K562 (cell line): ENCODE measurements around the gene COL13A1. TPM values are rescaled to one million over a fixed set of nuclear protein-coding genes. Genes with fewer than 3 reads are reported as not detected.

Experiments used
- ATAC-seq: fragments of 200-7000 bp; cut with Tn5 transposase; 3 replicates; pipeline ENCODE4 v1.9.1; 2020; ENCODE audit warnings: moderate library complexity
- BruUV-seq: library from RNA; stranded (reverse); fragments of 400-500 nt; replicated peaks from 2 replicates; lab custom pipeline; 2021; lab: Mats Ljungman, UMichigan
- CTCF ChIA-PET: fragments of 300-600 bp; formaldehyde crosslinking; extraction: SDS; loops from one replicate; lab custom pipeline; 2021; ENCODE audit warnings: low intra/inter-chr PET ratio; lab: Yijun Ruan, JAX
- POLR2A ChIA-PET: fragments of 300-600, 350-650 bp; sonication (Branson Sonifier 250); formaldehyde crosslinking; extraction: SDS; loops from one replicate; lab custom pipeline; 2021; ENCODE audit warnings: antibody characterized with exemption, inconsistent platforms; lab: Yijun Ruan, JAX
- DNase-seq, 4 experiments: peaks; one replicate each; pipeline versions ENCODE4 v3.0.0 to v3.0.0-alpha.2; 2011 to 2018; ENCODE audit warnings: low spot score in 3 of 4, mixed read lengths in 3 of 4; ENCODE audit errors: extremely low read depth in 1 of 4
- FAIRE-seq: peaks from 2 replicates; lab custom pipeline; 2011; peaks lifted over from hg19 to GRCh38; lab: Jason Lieb, UNC
- H2AFZ ChIP-seq: 2 replicates; pipeline ENCODE4 v1.6.0; 2011; ENCODE audit warnings: low read depth, low read length, control low read depth, inconsistent platforms
- H3K27ac ChIP-seq: fragments of 200-600 bp; 3 replicates; pipeline ENCODE4 v1.8.0; 2011; ENCODE audit warnings: low read depth, mild to moderate bottlenecking, control low read depth, inconsistent platforms, low read length, moderate library complexity, mixed read lengths; ENCODE audit errors: extremely low read depth
- H3K27me3 ChIP-seq, 2 experiments: fragments of 300-600 bp in 1 of 2; 2 replicates in 1 of 2; 3 replicates in 1 of 2; pipeline versions ENCODE4 v1.6.0 to v1.8.0; 2011; ENCODE audit warnings: inconsistent platforms in 2 of 2, low read length in 2 of 2, mild to moderate bottlenecking in 1 of 2, mixed read lengths in 1 of 2, moderate library complexity in 1 of 2; ENCODE audit not compliant: control insufficient read depth in 2 of 2, insufficient read depth in 2 of 2
- H3K36me3 ChIP-seq: fragments of 300-600 bp; 3 replicates; pipeline ENCODE4 v1.8.0; 2011; ENCODE audit warnings: mild to moderate bottlenecking, low read length, inconsistent platforms; ENCODE audit not compliant: control insufficient read depth, insufficient read depth
- H3K4me1 ChIP-seq, 2 experiments: fragments of 200-600 bp in 1 of 2; replicated peaks in 1 of 2; 2 replicates in 1 of 2; 3 replicates in 1 of 2; pipeline versions ENCODE4 v1.5.1 to v1.8.0; 2011; ENCODE audit warnings: inconsistent platforms in 2 of 2, low read length in 2 of 2, mild to moderate bottlenecking in 1 of 2, mixed read lengths in 1 of 2, moderate library complexity in 1 of 2; ENCODE audit not compliant: control insufficient read depth in 2 of 2, insufficient read depth in 2 of 2
- H3K4me2 ChIP-seq: 2 replicates; pipeline ENCODE4 v1.6.1; 2011; ENCODE audit warnings: low read length, control low read depth, inconsistent platforms, mixed read lengths; ENCODE audit not compliant: insufficient read depth
- H3K4me3 ChIP-seq: fragments of 200-600 bp; sonication (generic), shearing (Covaris generic); 2 replicates; pipeline ENCODE4 v1.5.1; 2016; ENCODE audit warnings: control low read depth, inconsistent platforms
- H3K79me2 ChIP-seq: fragments of 200-600 bp; 3 replicates; pipeline ENCODE4 v1.8.0; 2011; ENCODE audit warnings: low read length, inconsistent platforms; ENCODE audit not compliant: control insufficient read depth, insufficient read depth
- H3K9ac ChIP-seq, 2 experiments: 2 replicates each; pipeline versions ENCODE4 v1.6.0 to v1.6.1; 2011; ENCODE audit warnings: low read depth in 2 of 2, low read length in 2 of 2, control low read depth in 1 of 2, inconsistent platforms in 1 of 2, mild to moderate bottlenecking in 1 of 2, mixed read lengths in 1 of 2; ENCODE audit not compliant: insufficient read depth in 1 of 2
- H3K9me1 ChIP-seq: one replicate; pipeline ENCODE4 v1.6.0; 2011; ENCODE audit warnings: inconsistent platforms, mild to moderate bottlenecking, low read length, moderate library complexity; ENCODE audit not compliant: control insufficient read depth, insufficient read depth
- H3K9me3 ChIP-seq: replicated peaks from 2 replicates; pipeline ENCODE4 v1.5.1; 2011; ENCODE audit warnings: low read depth, low read length, inconsistent platforms; ENCODE audit not compliant: control insufficient read depth, insufficient read depth
- H4K20me1 ChIP-seq: replicated peaks from 2 replicates; pipeline ENCODE4 v1.6.1; 2011; ENCODE audit warnings: low read length, inconsistent platforms, mixed read lengths; ENCODE audit not compliant: control insufficient read depth, insufficient read depth
- ATF3 ChIP-seq, 2 experiments: fragments of 450-650 bp in 1 of 2; sonication (generic) in 1 of 2; formaldehyde crosslinking in 1 of 2; IDR thresholded peaks in 1 of 2; conservative IDR thresholded peaks in 1 of 2; 2 replicates each; pipeline versions ENCODE4 v1.6.1 to v1.8.1; 2016 to 2023; ENCODE audit warnings: mild to moderate bottlenecking in 2 of 2, moderate library complexity in 2 of 2, inconsistent platforms in 1 of 2, missing genetic modification reagents in 1 of 2
- KLF10 ChIP-seq: fragments of 250-450 bp; sonication (Bioruptor Pico); IDR thresholded peaks from 2 replicates; pipeline ENCODE4 v1.6.1; 2021; ENCODE audit warnings: matching md5 sums
- MEF2D ChIP-seq: conservative IDR thresholded peaks from 2 replicates; pipeline ENCODE4 v1.6.1; 2016; ENCODE audit warnings: low read depth, missing genetic modification characterization, missing compliant biosample characterization
- RFX7 ChIP-seq: fragments of 250-450 bp; sonication (Bioruptor Pico); IDR thresholded peaks from 2 replicates; pipeline ENCODE4 v1.5.1; 2021; ENCODE audit warnings: mild to moderate bottlenecking
- ZBTB5 ChIP-seq: fragments of 450-650 bp; IDR thresholded peaks from 2 replicates; pipeline ENCODE4 v1.6.1; 2017; ENCODE audit warnings: antibody characterized with exemption
- ZC3H8 ChIP-seq: fragments of 450-650 bp; IDR thresholded peaks from 2 replicates; pipeline ENCODE4 v1.6.1; 2017
- ZNF354B ChIP-seq: fragments of 250-450 bp; sonication (Bioruptor Pico); IDR thresholded peaks from 2 replicates; pipeline ENCODE4 v1.4.0; 2020
- WGBS: fragments of 100-300 bp; shearing (Covaris generic); methylation state at CpG from one replicate; pipeline ENCODE4 v1.1.6; 2016; ENCODE audit warnings: low coverage, mixed read lengths; ENCODE audit not compliant: insufficient coverage; ENCODE audit errors: missing lambda C conversion rate; 5-methylcytosine and 5-hydroxymethylcytosine counted together
- in situ Hi-C: fragments of 300-500 bp; cut with MboI; formaldehyde crosslinking; loops from 4 replicates; pipeline ENCODE4 v1.15.0; 2018; ENCODE audit warnings: inconsistent platforms, mixed read lengths
- intact Hi-C: fragments of 100-400 bp; cut with micrococcal nuclease; formaldehyde crosslinking; loops from 2 replicates; pipeline ENCODE4 v1.14.2; 2022
- polyA plus RNA-seq, 8 experiments: library from polyadenylated mRNA; depleted of rRNA in 4 of 8; stranded (reverse) in 5 of 8; unstranded in 3 of 8; fragments of >200 nt; fragmentation: Nextera tagmentation in 2 of 8; fragmentation: Illumina TruSeq in 1 of 8; extraction: Ambion mirVana in 2 of 8; extraction: Trizol in 1 of 8; gene quantifications; 2 replicates each; pipeline versions ENCODE4 v1.2.1 to v1.2.3, GENCODE V29; 2011 to 2014; ENCODE audit warnings: inconsistent platforms in 1 of 8, missing spikeins in 1 of 8
- total RNA-seq, 7 experiments: library from RNA; depleted of rRNA in 6 of 7; stranded (reverse); fragments of >200 nt in 6 of 7; fragmentation: Illumina TruSeq in 2 of 7; extraction: Trizol in 2 of 7; gene quantifications; 2 replicates each; pipeline versions ENCODE4 v1.2.1 to v1.2.3, GENCODE V29; 2011 to 2021; ENCODE audit warnings: low replicate concordance in 1 of 7

Gene COL13A1
- total and polyA plus RNA-seq, 9 of the 15 experiments (the other 6 are each of a cell fraction or from before 2014, with no cell fraction given) = not detected

- H3K4me2 ChIP-seq = no peak overlapping the region
- no peaks in the 10 kb centered on the region; the same call in 1 of the 2 replicates for H4K20me1 ChIP-seq
- POLR2A ChIA-PET = no interaction called here
- H3K27me3 ChIP-seq = peaks cover 21 to 64% of the 10 kb centered on the region in 2 experiments; a peak in 4 of 5 replicates
- under 1% methylated on average over 15 of the region's 17 CpGs for WGBS
- H3K9ac ChIP-seq = no peak overlapping the region
- no peak overlapping the region for H3K27ac ChIP-seq
- H3K9me1 ChIP-seq = no peaks in the 10 kb centered on the region
- ATAC-seq (no peak), DNase-seq (no peak), FAIRE-seq (no peak)
- intact Hi-C loops = no loop called here
- H3K4me3 ChIP-seq = no peak overlapping the region
- H3K79me2 ChIP-seq = no peaks in the 10 kb centered on the region
- no TSS peak for BruUV-seq
- H3K36me3 ChIP-seq = no peaks in the 10 kb centered on the region
- no peaks in the 10 kb centered on the region for H3K4me1 ChIP-seq
- in situ Hi-C loops = no loop called here
- H2AFZ ChIP-seq = no peak overlapping the region
- TF ChIP-seq MEF2D (tag) (no peak), ZC3H8 (no peak), RFX7 (no peak), KLF10 (CRISPR knock-in tag) (no peak), ZBTB5 (no peak), ZNF354B (no peak), ATF3 (IDR thresholded peaks at IDR 0.05) (no peak), ATF3 (CRISPR knock-in tag; conservative IDR thresholded peaks at IDR 0.05) (no peak)
- CTCF ChIA-PET = no interaction called here
- H3K9me3 ChIP-seq = no peaks in the 10 kb centered on the region
Measured at GRCh38 chr10:69961881-69962745, 160.4 kb downstream of the COL13A1 start.
